ENCODE data around the gene SRM. TPM values are rescaled to one million over a fixed set of nuclear protein-coding genes. Genes with fewer than 3 reads are reported as not detected.

SRM gene
- total RNA-seq, 2 donors from 2014 or later, result 52.8 to 71.5 TPM

DNA sequence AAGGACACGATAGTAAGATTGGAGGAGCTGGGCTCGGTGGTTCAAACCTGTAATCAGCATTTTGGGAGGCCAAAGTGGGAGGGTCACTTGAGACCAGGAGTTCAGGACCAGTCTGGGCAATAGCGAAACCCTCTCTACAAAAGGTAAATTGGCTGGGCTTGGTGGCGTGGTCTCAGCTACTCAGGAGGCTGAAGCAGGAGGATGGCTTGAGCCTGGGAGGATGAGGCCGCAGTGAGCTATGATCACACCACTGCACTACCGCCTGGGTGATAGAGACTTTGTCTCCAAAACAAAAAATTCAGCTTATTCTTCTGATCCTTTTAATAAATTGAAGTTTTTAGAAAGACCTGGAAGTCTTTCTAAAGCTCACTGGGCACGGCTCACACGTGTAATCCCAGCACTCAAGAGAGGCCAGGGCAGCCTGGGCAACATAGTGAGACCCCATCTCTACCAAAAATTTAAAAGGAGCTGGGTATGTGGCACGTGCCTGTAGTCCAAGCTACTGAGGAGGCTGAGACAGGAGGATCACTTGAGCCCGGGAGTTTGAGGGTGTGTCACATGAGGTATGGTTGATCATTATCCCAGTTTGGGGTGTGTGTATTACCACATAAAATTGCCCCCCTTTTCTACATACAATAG, 28.1 kb downstream of the SRM start:
- DNase-seq (ENCODE audit: low spot score), result no peak
- no peaks in the 10 kb centered on the region for H3K4me1 ChIP-seq
- H3K27me3 ChIP-seq, result no peaks in the 10 kb centered on the region
- TF ChIP-seq, protein P1, sequence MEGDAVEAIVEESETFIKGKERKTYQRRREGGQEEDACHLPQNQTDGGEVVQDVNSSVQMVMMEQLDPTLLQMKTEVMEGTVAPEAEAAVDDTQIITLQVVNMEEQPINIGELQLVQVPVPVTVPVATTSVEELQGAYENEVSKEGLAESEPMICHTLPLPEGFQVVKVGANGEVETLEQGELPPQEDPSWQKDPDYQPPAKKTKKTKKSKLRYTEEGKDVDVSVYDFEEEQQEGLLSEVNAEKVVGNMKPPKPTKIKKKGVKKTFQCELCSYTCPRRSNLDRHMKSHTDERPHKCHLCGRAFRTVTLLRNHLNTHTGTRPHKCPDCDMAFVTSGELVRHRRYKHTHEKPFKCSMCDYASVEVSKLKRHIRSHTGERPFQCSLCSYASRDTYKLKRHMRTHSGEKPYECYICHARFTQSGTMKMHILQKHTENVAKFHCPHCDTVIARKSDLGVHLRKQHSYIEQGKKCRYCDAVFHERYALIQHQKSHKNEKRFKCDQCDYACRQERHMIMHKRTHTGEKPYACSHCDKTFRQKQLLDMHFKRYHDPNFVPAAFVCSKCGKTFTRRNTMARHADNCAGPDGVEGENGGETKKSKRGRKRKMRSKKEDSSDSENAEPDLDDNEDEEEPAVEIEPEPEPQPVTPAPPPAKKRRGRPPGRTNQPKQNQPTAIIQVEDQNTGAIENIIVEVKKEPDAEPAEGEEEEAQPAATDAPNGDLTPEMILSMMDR (IDR thresholded peaks at IDR 0.05), result no peak
- H3K9me3 ChIP-seq, result no peaks in the 10 kb centered on the region
- peaks cover 12% of the 10 kb centered on the region for H3K36me3 ChIP-seq
- H3K27ac ChIP-seq, result no peak overlapping the region
- H3K4me3 ChIP-seq, result no peak overlapping the region

DNA sequence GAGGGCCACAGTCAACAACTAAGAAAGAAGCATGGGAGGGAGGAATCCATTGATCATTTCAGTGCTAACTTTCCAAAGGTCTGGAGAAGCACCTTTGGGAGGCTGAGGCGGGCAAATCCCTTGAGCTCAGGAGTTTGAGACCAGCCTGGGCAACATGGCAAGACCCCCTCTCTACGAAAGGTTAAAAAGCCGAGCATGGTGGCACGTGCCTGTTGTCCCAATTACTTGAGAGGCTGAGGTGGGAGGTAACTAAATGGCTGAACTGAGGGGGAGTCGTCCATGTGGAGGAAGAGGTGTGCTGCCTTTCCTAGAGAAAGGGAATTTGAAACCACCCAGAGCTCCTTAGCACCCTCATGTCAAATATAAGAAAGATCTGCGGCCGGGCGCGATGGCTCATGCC, 29.0 kb downstream of the SRM start:
- no peak for DNase-seq (ENCODE audit: low spot score)
- no peaks in the 10 kb centered on the region for H3K27me3 ChIP-seq
- H3K36me3 ChIP-seq, result peaks cover 21% of the 10 kb centered on the region
- H3K27ac ChIP-seq, result no peak overlapping the region
- no peaks in the 10 kb centered on the region for H3K9me3 ChIP-seq
- TF ChIP-seq, protein P1 (IDR thresholded peaks at IDR 0.05), result no peak
- H3K4me1 ChIP-seq, result no peaks in the 10 kb centered on the region
- H3K4me3 ChIP-seq, result no peak overlapping the region

DNA sequence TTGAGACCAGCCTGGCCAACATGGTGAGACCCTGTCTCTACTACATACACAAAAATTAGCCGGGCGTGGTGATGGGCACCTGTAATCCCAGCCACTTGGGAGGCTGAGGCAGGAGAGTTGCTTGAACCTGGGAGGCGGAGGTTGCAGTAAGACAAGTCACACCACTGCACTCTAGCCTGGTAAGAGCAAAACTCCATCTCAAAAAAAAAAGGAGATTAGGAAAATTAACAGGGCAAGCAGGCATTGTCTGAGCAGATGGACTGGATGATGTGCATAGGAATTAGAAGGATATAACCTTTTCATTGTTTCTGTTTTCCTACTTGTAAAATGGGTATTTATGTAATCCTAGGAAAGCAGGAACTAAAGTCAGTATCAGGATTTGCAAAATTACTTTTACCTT, 31.8 kb downstream of the SRM start:
- H3K36me3 ChIP-seq, result peaks cover 48% of the 10 kb centered on the region
- H3K4me1 ChIP-seq, result no peaks in the 10 kb centered on the region
- DNase-seq (ENCODE audit: low spot score), result no peak
- H3K27me3 ChIP-seq, result no peaks in the 10 kb centered on the region
- TF ChIP-seq, protein P1 (IDR thresholded peaks at IDR 0.05), result no peak
- H3K4me3 ChIP-seq, result no peak overlapping the region
- no peaks in the 10 kb centered on the region for H3K9me3 ChIP-seq
- H3K27ac ChIP-seq, result no peak overlapping the region

DNA sequence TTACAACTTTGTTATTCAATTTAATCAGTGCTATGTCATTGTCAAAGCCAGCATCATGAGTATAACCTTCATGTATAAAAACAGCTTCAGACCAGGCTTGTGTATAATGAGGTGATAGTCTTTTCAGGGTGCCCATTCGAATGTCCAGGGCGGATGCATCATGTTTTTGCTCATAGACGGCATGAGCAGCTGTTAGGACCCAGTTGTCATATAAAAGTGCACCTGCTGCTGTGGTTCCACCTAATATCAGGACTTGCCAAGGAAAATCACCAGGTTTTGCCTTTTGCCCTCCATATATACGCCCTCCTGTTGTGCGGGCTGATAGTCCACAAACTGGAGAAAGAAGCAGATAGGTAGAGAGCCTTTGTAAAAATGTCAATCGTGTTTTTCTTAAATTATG, 32.5 kb downstream of the SRM start:
- TF ChIP-seq, protein P1 (IDR thresholded peaks at IDR 0.05), result no peak
- H3K4me1 ChIP-seq, result no peaks in the 10 kb centered on the region
- no peak overlapping the region for H3K4me3 ChIP-seq
- H3K36me3 ChIP-seq, result peaks cover 55% of the 10 kb centered on the region
- H3K27me3 ChIP-seq, result no peaks in the 10 kb centered on the region
- DNase-seq (ENCODE audit: low spot score), result no peak
- no peaks in the 10 kb centered on the region for H3K9me3 ChIP-seq
- H3K27ac ChIP-seq, result no peak overlapping the region

DNA sequence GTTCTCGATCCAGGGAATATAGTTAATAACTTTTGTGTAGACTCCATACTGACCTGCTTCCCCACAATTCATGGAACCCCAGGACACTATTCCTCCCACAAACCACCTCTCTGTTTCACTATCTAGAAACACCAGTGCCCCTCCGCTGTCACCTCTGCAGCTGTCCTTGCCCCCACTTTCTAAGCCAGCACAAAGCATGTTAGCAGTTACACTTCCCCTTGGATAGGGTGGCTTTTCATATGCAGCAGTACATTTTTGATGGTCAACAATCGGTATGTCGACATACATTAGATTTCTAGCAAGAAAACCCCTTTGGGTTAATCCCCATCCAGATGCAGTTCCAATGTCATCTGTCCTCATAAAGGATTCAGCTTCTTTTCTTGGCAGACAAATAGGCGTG, 32.9 kb downstream of the SRM start:
- TF ChIP-seq, protein P1 (IDR thresholded peaks at IDR 0.05), result no peak
- H3K4me3 ChIP-seq, result no peak overlapping the region
- H3K36me3 ChIP-seq, result peaks cover 59% of the 10 kb centered on the region
- no peak overlapping the region for H3K27ac ChIP-seq
- H3K9me3 ChIP-seq, result no peaks in the 10 kb centered on the region
- no peak for DNase-seq (ENCODE audit: low spot score)
- H3K27me3 ChIP-seq, result no peaks in the 10 kb centered on the region
- no peaks in the 10 kb centered on the region for H3K4me1 ChIP-seq

DNA sequence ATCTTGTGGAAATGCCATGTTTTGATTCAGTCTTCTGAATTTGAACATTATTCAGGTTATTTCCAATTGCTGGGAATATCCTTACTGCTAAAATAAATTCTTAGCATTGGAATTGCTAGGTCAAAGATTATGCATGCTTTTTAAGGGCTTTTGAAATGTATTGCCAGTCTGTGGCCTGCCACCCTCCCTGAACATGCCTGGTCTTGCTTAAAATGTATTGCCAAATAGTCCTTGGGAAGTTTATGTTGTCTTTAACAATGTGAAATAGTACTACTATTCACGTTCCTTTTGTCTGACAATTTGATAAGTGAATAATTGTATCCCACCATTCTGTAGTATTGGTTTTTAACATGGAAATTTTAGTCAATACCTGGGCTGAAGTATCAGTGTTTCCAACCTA, 33.8 kb downstream of the SRM start:
- no peak overlapping the region for H3K4me3 ChIP-seq

More for the DNA sequence above, 33.8 kb downstream of the SRM start:
- Histone ChIP-seq H3K27me3 (no peaks in the 10 kb centered on the region), H3K9me3 (no peaks in the 10 kb centered on the region), H3K36me3 (peaks cover 68% of the 10 kb centered on the region), H3K4me1 (no peaks in the 10 kb centered on the region), H3K27ac (no peak overlapping the region)
- TF ChIP-seq, protein P1 (IDR thresholded peaks at IDR 0.05), result no peak
- no peak for DNase-seq (ENCODE audit: low spot score)

Data from right atrium auricular region (tissue), 2 donors.